Hippocampal formation (tissue), 2 donors: ENCODE results near the gene SP9.

ENCODE experiments used
- DNase-seq, 2 donors: peaks; one replicate each; lab custom pipeline; 2025; lab: John Stamatoyannopoulos, UW

The SP9 gene

GRCh38 chr2:174334781-174335251 is at the start of gene SP9:
TSS of gene SP9 (plus strand) at chr2:174334954. CDS start at chr2:174335093, 139 bp downstream.
- DNase-seq, result no peak

- no peak for DNase-seq
These were observed 48.6 kb upstream of the SP9 start for GRCh38 chr2:174286172-174286571.

- DNase-seq, result no peak
These were observed 41.8 kb upstream of the SP9 start for GRCh38 chr2:174292908-174293307.

GRCh38 chr2:174300114-174300513 is 34.6 kb upstream of the SP9 start:
- DNase-seq, result no peak

GRCh38 chr2:174312581-174313234 is 22.0 kb upstream of the SP9 start:
- no peak for DNase-seq

GRCh38 chr2:174322149-174322548 is 12.6 kb upstream of the SP9 start:
- DNase-seq, result no peak

GRCh38 chr2:174322746-174323145 is 12.0 kb upstream of the SP9 start:
- no peak for DNase-seq

GRCh38 chr2:174324530-174324929 is 10.2 kb upstream of the SP9 start:
- DNase-seq, result no peak

- no peak for DNase-seq
These were observed 9.2 kb upstream of the SP9 start for GRCh38 chr2:174325373-174326160.

- no peak for DNase-seq
These were observed 8.4 kb upstream of the SP9 start for GRCh38 chr2:174326161-174327020.

GRCh38 chr2:174327021-174327840 is 7.5 kb upstream of the SP9 start:
- DNase-seq, result no peak

GRCh38 chr2:174327841-174328113 is 7.0 kb upstream of the SP9 start:
- no peak for DNase-seq

GRCh38 chr2:174328114-174328960 is 6.4 kb upstream of the SP9 start:
- DNase-seq, result no peak

GRCh38 chr2:174328961-174329715 is 5.6 kb upstream of the SP9 start:
- no peak for DNase-seq

- DNase-seq, result no peak
These were observed 3.7 kb upstream of the SP9 start for GRCh38 chr2:174330945-174331594.

GRCh38 chr2:174331595-174332216 is 3.0 kb upstream of the SP9 start:
- no peak for DNase-seq

GRCh38 chr2:174332217-174332963 is 2.4 kb upstream of the SP9 start:
- DNase-seq, result no peak

GRCh38 chr2:174333017-174333371 is 1.8 kb upstream of the SP9 start:
- DNase-seq, result no peak
